Fibroblast of gingiva (primary cell): ENCODE results near the gene SYNGAP1.
A peak's percentile ranks its signal among the peaks of the same experiment; 100 is the strongest.

ENCODE experiments used
- DNase-seq: peaks from one replicate; pipeline ENCODE4 v3.0.0-alpha.2; 2011; ENCODE audit warnings: low read depth

Gene SYNGAP1

DNA sequence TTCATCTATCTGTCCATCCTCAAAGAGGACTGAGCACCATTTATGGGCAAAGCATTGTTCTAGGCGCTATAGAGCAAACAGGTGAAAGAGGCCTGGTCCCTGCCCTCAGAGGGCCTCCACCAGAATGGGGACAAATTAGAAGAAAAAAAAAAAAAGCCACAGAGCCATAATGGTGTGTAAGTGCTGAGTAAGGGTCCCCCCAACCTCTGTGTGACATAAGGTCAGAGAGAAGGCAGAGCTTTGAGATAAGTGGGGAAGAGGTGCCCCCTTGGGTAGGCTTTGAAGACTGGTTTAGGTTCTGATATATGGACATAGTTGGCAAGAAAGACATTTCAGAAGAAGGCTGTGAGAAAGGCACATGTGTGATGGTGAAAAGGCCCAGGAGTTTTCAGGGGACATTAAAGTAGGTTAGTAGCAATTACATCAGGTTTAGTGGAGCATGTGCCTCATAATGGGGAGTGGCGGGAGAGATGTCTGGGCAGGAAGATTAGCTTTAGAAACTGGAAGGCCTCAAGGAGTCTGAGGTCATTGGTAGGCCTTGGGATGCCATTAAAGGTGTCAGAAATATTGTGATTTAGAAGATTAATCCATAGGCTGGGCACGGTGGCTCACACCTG is 19.2 kb downstream of the SYNGAP1 start:
- DNase-seq, result no peak

DNA sequence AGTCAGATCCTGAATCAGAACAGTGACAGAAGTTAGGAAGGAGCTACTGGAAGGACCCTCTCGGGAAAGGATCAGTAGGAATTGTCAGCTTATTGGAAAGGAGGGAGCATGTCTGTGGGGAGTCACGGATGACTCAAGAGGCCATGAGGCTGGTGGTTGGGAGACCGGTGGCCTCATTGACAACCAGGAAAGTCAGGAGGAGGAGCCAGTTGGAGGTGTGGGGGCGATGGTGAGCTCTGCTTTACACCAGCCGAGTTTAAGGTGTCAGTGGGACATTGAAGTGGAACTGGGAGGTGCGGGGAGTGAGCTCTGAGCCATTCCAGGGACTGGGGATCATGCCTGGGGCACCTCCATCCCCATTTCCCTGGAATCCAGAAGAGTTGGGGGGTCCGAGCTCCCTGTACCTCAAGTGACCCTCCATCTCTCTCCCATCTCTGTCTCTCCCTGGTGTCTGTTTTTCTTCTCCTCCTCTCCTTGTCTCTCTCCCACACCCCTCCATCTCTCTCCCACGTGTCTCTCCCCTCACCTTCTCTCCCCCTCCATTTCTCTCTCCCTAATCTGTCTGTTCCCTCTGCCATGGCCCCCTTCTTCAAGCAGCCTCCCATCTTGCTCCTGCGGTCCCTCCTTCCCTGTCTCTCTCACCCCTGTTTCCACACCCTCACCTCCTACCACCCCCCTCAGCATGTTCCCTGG is 20.2 kb downstream of the SYNGAP1 start:
- DNase-seq, result no peak

DNA sequence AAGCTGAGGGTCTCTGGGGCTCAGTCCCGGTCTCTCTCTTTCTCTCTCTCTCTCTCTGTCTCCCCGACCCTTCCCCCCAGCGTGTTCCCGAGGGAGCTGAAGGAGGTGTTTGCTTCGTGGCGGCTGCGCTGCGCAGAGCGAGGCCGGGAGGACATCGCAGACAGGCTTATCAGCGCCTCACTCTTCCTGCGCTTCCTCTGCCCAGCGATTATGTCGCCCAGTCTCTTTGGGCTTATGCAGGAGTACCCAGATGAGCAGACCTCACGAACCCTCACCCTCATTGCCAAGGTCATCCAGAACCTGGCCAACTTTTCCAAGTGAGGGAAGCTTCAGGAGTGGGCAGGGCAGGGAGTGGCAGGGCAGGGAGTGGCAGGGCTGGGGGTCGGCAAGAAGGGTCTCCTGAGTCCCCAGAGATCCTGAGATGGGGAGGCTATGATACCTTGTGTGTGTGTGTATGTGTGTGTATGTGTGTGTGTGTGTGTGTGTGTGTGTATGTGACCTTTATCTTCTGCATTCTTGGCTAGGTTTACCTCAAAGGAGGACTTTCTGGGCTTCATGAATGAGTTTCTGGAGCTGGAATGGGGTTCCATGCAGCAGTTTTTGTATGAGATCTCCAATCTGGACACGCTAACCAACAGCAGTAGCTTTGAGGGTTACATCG is 20.9 kb downstream of the SYNGAP1 start:
- DNase-seq, result no peak

DNA sequence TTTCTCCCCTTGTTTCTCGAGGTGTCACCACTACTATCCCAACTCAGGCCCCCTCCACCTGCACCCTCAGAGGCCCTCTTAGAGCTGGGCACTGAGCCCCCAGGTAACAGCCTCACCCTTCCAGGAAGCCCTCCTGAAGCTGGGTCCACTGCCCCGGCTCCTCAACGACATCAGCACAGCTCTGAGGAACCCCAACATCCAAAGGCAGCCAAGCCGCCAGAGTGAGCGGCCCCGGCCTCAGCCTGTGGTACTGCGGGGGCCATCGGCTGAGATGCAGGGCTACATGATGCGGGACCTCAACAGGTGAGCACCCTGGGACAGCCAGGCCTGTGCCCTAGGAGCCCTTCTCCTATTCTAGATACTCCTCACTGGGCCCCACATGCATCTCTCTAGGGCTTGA is 21.6 kb downstream of the SYNGAP1 start:
- DNase-seq, result no peak

DNA sequence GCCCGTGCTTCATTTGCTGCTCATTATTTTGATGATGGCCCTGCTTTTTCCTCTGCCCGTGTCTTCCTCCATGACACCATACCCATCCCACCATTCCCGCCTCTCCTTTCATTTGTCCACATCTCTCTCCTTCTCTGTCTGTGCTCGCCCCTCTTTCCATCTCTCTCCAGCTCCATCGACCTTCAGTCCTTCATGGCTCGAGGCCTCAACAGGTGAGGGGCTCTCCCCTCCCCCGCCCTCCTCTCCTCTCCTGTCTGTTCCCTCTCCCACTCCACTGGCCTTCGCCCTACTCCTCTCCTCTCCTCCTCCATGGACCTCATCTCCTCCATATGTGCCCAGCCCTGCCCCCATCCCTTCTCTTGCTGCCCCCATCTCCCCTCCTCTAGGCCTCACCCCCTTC is 22.4 kb downstream of the SYNGAP1 start:
- DNase-seq, result no peak

DNA sequence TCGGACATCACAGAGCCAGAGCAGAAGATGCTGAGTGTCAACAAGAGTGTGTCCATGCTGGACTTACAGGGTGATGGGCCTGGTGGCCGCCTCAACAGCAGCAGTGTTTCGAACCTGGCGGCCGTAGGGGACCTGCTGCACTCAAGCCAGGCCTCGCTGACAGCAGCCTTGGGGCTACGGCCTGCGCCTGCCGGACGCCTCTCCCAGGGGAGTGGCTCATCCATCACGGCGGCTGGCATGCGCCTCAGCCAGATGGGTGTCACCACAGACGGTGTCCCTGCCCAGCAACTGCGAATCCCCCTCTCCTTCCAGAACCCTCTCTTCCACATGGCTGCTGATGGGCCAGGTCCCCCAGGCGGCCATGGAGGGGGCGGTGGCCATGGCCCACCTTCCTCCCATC is 23.2 kb downstream of the SYNGAP1 start:
- DNase-seq, result no peak

DNA sequence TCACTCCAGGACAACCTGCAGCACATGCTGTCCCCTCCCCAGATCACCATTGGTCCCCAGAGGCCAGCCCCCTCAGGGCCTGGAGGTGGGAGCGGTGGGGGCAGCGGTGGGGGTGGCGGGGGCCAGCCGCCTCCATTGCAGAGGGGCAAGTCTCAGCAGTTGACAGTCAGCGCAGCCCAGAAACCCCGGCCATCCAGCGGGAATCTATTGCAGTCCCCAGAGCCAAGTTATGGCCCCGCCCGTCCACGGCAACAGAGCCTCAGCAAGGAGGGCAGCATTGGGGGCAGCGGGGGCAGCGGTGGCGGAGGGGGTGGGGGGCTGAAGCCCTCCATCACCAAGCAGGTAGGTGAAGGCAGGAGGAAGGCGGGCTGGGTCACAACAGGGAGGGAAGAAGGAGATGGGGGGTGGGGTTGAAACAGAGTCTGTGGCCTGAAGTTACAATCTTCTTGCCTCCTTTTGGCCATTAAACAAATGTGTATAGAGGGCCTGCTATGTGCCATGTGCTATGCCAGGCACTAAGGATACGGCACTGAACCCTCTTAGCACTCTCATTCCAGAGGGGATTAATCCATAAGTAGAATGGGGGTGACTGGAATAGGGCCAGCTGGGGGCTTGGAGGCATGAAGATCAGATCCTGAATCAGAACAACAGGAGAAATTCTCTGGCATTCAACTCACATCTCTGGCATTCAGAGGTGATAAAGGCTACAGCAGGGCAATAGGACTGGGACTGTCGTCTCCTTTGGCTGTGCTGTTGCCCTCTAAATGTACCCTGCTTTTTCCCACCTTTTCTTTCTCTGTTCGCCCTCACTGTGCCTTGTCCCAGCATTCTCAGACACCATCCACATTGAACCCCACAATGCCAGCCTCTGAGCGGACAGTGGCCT is 24.0 kb downstream of the SYNGAP1 start:
- DNase-seq, result no peak

DNA sequence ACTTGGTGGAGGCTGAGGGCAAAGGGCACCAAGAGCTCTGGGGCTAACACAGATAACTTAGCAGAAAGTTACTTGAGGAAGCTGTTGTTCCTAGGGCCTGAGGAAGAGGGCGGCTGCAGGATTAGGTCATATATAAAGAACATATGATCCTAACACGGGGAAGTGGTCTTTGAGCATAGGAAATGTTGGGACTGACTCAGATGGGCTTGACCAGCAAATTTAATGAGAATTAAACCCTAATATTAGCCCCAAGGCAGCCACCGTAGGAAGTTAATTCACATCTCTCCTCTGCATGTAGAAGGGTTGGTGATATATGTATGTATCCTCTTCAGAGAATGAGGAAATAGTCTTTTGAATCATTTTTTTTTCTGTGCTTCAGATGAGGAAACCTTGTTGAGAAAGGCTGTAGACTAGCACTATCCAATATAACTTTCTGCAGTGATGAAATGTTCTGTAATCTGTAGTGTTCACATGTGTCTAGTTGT is 25.3 kb downstream of the SYNGAP1 start:
- no peak for DNase-seq

DNA sequence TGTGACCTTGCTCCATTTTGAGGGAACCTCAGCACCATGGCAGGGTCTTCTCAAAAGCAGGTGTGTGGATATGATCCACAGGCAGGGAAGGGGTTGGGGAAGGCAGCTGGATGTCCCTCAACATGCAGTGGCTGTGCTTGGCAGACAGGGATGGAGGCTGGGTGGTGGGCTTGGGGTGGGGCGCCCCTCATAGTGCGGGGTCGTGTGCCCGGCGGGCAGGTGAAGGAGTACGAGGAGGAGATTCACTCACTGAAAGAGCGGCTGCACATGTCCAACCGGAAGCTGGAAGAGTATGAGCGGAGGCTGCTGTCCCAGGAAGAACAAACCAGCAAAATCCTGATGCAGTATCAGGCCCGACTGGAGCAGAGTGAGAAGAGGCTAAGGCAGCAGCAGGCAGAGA is 26.5 kb downstream of the SYNGAP1 start:
- DNase-seq, result no peak

DNA sequence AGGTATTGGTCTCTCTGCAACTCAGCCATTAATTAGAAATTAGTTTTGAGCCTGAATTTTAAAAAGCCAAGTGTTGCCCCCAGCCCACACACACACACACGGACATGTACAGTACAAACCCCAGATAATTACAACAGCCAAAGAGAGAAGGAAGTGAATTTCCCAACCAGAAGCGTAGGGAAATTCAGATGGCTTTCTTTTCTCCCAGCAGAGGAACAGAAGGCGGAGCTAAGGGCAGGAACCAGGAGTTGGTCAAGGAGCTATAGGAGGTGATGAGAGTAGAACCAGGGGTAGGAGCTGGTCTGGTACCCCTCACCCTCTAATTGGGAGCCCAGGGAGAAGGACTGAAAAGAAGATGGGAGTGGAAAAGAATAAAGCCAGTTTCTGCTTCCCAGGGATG is 30.6 kb downstream of the SYNGAP1 start:
- no peak for DNase-seq

DNA sequence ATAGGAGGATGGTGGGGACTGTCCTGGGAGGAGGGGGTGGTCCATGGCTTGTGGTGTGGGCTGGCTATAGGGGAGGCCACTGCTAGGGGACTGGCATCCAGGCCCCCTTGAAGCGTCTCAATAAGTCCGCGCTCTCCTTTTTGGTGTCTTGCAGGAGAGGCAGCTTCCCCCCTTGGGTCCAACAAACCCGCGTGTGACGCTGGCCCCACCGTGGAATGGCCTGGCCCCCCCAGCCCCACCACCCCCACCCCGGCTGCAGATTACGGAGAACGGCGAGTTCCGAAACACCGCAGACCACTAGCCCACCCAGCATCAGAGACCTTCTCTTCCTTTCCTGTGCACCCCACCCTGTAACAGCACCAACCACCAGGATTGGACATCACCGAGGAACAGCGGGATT is 31.7 kb downstream of the SYNGAP1 start:
- no peak for DNase-seq

DNA sequence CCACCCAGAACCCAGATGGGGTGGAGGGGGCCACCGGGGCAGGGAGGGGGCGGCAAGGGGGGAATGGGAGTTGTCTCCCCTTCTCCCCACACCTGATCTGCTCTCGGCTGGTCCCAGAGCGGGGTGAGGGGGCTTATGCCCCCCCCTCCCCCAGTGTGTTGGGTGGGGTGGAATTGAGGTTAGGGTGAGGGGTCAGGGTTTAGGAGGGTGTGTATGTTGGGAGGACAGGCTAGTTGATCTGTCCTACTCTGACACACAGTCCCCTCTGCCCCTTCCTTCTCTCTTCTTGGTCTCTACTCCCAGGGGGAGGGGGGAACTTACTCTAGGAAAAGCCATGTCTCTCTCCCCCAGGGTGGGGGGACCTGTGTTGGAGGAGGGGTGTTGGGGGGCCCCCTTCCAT is 32.6 kb downstream of the SYNGAP1 start:
- no peak for DNase-seq

DNA sequence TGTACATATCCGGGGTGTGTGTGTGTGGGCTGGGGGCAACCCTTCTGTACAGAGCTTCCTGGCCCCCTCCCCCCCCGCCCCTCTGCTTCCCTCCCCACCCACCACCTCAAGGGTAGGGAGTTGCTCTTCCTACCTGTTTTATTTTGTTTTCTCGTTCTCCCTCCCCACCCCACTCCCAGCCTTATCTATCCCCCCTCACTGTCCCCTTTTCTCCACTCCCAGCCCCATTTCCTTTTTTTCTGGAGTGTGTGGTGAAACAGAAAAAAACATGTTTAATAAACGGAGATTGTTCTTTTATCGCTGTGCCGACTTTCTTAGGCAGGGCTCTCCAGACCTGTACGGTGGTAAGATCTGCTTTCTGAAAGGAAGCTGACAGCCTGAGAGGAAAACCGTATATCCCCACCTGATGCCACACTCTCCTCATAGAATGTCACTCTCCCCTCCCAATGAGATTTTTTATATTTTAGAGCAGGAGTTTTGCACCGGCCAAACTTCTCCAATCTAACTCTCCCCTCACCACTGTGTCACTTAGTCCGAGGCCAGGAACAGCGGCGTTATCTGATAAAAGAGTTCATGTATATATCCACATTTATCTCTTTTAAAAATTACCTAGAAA is 33.6 kb downstream of the SYNGAP1 start:
- DNase-seq, result no peak

DNA sequence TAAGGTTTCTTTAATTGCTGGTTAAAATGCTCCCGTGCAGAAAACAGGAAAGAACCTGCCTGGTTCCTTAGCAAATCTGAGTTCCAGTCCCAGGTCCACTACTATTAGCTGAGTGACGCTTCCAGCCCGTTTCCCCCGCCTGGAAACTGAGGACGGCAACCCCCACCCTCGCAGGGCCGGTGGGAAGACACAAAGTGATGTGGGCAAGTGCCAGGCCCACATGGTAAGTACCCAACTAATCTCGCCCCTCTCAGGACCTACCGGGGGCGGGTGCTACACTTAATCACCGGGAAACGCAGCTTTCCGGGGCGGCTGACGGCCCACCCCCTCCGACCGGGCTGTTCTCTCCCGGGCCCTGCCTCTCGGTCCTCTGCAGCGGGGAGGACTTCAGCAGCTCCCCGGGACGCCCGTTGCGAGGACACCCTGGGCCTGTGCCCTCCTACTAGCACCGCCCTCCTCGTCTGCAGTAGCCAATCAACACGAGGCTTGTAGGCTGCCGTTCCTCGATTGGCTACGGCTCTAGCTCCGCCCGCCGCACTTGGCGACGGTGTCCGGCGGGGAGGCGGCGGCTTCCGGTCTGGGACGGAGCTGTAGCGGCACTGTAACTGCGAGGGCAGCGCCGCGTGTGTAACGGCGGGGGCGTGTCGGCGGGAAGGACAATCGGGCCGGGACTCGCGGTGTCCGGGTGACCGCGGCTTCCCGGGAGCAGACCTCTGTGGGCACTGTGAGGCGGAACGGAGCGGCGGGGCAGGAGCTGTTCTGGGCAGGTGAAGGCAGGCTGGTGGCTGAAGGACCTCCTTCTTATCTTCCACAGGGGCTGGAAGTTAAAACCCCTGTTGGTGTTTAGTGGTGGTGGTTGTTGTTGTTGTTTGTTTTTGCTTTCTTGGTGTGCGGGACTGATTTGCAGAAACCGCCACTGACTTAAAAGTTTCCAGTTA is 34.4 kb downstream of the SYNGAP1 start, which contains the start of gene ZBTB9:
Gene ZBTB9 (plus strand): TSS at position 568 of the 938 bp plus-strand sequence. CDS start 525 bp downstream, outside the sequence.
- DNase-seq, result peak; percentile 95

DNA sequence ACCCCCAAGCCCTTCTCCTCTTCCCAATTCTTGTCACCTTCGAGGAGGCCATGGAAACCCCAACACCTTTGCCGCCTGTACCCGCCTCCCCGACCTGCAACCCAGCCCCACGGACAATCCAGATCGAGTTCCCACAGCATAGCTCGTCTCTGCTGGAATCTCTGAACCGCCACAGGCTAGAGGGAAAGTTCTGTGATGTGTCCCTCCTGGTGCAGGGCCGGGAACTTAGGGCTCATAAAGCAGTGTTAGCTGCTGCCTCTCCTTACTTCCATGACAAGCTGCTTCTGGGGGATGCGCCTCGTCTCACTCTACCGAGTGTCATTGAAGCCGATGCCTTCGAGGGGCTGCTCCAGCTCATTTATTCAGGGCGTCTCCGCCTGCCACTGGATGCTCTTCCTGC is 35.2 kb downstream of the SYNGAP1 start:
- DNase-seq, result no peak

DNA sequence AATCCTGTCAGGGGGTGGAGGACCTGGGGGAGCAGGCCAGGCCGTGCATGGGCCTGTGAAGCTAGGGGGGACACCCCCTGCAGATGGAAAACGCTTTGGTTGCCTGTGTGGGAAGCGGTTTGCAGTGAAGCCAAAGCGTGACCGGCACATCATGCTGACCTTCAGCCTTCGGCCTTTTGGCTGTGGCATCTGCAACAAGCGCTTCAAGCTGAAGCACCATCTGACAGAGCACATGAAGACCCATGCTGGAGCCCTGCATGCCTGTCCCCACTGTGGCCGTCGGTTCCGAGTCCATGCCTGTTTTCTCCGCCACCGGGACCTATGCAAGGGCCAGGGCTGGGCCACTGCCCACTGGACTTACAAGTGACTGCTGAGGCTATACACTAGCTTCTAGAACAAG is 36.3 kb downstream of the SYNGAP1 start:
- DNase-seq, result no peak

DNA sequence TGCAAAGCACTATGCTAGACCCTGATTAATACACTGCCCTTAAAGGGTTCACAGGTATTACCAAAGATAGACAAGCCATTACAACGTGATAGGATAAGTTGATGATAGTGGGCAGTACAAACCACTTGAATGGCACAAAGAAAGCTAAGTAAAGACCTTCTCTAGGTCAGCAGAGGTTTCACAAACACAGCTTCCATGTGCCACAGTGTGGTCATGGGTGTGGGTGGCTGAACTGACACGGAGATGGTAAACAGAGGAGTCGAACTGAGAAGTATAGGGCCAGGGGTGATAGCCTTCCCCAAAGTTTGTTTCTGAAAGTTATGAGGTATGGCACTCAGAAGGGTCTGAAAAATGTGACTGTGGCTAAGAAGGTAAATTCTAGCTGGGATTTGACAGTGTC is 38.8 kb downstream of the SYNGAP1 start:
- no peak for DNase-seq

DNA sequence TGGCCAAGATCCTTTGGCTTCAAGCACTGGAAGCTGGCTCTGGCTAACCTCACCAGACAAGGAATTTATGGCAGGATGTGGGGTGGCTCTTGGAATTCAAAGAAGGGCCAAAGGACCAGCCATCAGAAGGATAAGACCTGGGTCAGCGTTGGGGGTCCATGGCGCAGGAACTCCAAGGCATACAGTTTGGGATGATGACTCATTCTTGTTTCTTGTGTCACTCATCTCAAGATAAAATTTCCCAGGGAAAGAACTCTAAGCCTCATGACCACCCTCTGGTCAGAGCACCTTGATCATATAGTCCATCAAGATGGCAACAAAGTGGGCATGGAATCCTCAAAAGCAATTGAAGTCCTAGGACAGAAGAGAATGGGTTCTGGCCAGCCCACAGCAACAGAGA is 39.4 kb downstream of the SYNGAP1 start:
- no peak for DNase-seq

DNA sequence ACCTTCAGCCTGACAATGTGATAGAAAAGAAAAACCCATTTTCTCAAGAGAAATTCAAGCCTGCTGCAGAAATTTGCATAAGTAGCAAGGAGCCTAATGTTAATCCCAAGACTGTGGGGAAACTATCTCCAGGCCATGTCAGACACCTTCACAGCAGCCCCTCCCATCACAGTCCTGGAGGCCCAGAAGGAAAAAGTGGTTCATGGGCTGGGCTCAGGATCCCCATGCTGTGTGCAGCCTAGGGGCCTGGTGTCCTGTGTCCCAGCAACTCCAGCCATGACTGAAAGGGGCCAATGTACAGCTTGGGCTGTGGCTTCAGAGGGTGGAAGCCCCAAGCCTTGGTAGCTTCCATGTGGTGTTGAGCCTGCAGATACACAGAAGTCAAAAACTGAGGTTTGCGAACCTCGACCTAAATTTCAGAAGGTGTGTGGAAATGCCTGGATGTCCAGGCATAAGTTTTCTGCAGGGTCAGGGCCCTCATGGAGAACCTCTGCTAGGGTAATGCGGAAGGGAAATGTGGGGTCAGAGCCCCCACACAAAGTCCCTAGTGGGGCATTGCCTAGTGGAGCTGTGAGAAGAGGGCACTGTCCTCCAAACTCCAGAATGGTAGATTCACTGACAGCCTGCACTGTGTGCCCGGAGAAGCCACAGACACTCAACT is 46.3 kb downstream of the SYNGAP1 start:
- DNase-seq, result no peak

DNA sequence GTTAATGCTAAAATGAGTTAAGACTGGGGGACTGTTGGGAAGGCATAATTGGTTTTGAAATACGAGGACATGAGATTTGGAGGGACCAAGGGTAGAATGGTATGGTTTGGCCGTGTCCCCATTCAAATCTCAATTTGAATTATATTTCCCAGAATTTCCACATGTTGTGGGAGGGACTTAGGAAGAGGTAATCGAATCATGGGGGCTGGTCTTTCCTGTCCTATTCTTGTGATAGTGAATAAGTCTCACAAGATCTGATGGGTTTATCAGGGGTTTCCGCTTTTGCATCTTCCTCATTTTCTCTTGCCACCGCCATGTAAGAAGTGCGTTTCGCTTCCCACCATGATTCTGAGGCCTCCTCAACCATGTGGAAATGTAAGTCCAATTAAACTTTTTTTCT is 47.2 kb downstream of the SYNGAP1 start:
- DNase-seq, result no peak
